Trophoblast cell (in vitro differentiated cells and primary cell): ENCODE measurements around the gene PLIN4.

Source experiments
- DNase-seq, 2 donors: peaks; one replicate each; pipeline ENCODE4 v3.0.0-alpha.2; 2016
- H2AFZ ChIP-seq: 2 replicates; pipeline ENCODE4 v1.6.1; 2013; ENCODE audit warnings: low read length, moderate library complexity, mild to moderate bottlenecking; ENCODE audit not compliant: insufficient read depth, poor library complexity
- H2AK5ac ChIP-seq: 2 replicates; pipeline ENCODE4 v1.6.1; 2013; ENCODE audit warnings: mild to moderate bottlenecking, low read length
- H2BK120ac ChIP-seq: 2 replicates; pipeline ENCODE4 v1.6.1; 2013; ENCODE audit warnings: low read length, mild to moderate bottlenecking, moderate library complexity; ENCODE audit not compliant: insufficient read depth, poor library complexity
- H2BK12ac ChIP-seq: 2 replicates; pipeline ENCODE4 v1.6.1; 2013; ENCODE audit warnings: mild to moderate bottlenecking, low read length, moderate library complexity
- H2BK5ac ChIP-seq: 2 replicates; pipeline ENCODE4 v1.6.1; 2013; ENCODE audit warnings: low read length, low read depth, moderate library complexity, mild to moderate bottlenecking; ENCODE audit not compliant: poor library complexity
- H3K14ac ChIP-seq: 2 replicates; pipeline ENCODE4 v1.6.1; 2013; ENCODE audit warnings: mild to moderate bottlenecking, low read length
- H3K18ac ChIP-seq: 2 replicates; pipeline ENCODE4 v1.6.1; 2013; ENCODE audit warnings: mild to moderate bottlenecking, low read length
- H3K23ac ChIP-seq: 2 replicates; pipeline ENCODE4 v1.6.1; 2013; ENCODE audit warnings: low read length
- H3K27ac ChIP-seq: 2 replicates; pipeline ENCODE4 v1.5.1; 2013; ENCODE audit warnings: low read depth, mild to moderate bottlenecking, inconsistent platforms, low read length, moderate library complexity
- H3K27me3 ChIP-seq: 2 replicates; pipeline ENCODE4 v1.6.1; 2013; ENCODE audit warnings: inconsistent platforms, mild to moderate bottlenecking, low read length, moderate library complexity; ENCODE audit not compliant: insufficient read depth
- H3K36me3 ChIP-seq, 2 experiments: 1 replicate in 1 of 2; 2 replicates in 1 of 2; pipeline ENCODE4 v1.6.1; 2013; ENCODE audit warnings: low read length in 2 of 2, mild to moderate bottlenecking in 2 of 2, moderate library complexity in 1 of 2; ENCODE audit not compliant: insufficient read depth in 2 of 2, control insufficient read depth in 1 of 2
- H3K4ac ChIP-seq: 2 replicates; pipeline ENCODE4 v1.6.1; 2013; ENCODE audit warnings: low read depth, mild to moderate bottlenecking, low read length, moderate library complexity
- H3K4me1 ChIP-seq, 2 experiments: 1 replicate in 1 of 2; 2 replicates in 1 of 2; pipeline ENCODE4 v1.6.1; 2013; ENCODE audit warnings: low read length in 2 of 2, mild to moderate bottlenecking in 2 of 2, moderate library complexity in 1 of 2; ENCODE audit not compliant: insufficient read depth in 2 of 2, control insufficient read depth in 1 of 2
- H3K4me2 ChIP-seq: 2 replicates; pipeline ENCODE4 v1.6.1; 2013; ENCODE audit warnings: inconsistent platforms, mild to moderate bottlenecking, low read length, moderate library complexity
- H3K4me3 ChIP-seq: 2 replicates; pipeline ENCODE4 v1.5.1; 2013; ENCODE audit warnings: mild to moderate bottlenecking, low read depth, low read length, inconsistent platforms
- H3K79me1 ChIP-seq: one replicate; pipeline ENCODE4 v1.6.1; 2013; ENCODE audit warnings: low read length
- H3K79me2 ChIP-seq: 2 replicates; pipeline ENCODE4 v1.6.1; 2013; ENCODE audit warnings: low read length, mild to moderate bottlenecking; ENCODE audit not compliant: control insufficient read depth, insufficient read depth, poor library complexity
- H3K9ac ChIP-seq: 2 replicates; pipeline ENCODE4 v1.6.1; 2013; ENCODE audit warnings: mild to moderate bottlenecking, low read length
- H3K9me3 ChIP-seq: 2 replicates; pipeline ENCODE4 v1.6.1; 2013; ENCODE audit warnings: low read depth, mild to moderate bottlenecking, control low read depth, inconsistent platforms, low read length; ENCODE audit not compliant: insufficient read depth
- H4K12ac ChIP-seq: 2 replicates; pipeline ENCODE4 v1.6.1; 2013; ENCODE audit warnings: low read depth, mild to moderate bottlenecking, low read length, moderate library complexity
- H4K8ac ChIP-seq: 2 replicates; pipeline ENCODE4 v1.6.1; 2013; ENCODE audit warnings: low read depth, mild to moderate bottlenecking, low read length, moderate library complexity
- H4K91ac ChIP-seq: one replicate; pipeline ENCODE4 v1.6.1; 2013; ENCODE audit warnings: low read depth, mild to moderate bottlenecking, low read length, moderate library complexity
- WGBS: extraction: QIAGEN DNeasy Blood & Tissue Kit; methylation state at CpG from one replicate; pipeline ENCODE4 v1.1.7; 2013; ENCODE audit warnings: missing lambda C conversion rate; ENCODE audit not compliant: insufficient read length, insufficient coverage; ENCODE audit errors: extremely low coverage; 5-methylcytosine and 5-hydroxymethylcytosine counted together

The PLIN4 gene

GRCh38 chr19:4499318-4499717, 19.0 kb downstream of the PLIN4 start:
- Histone ChIP-seq H4K12ac (no peak overlapping the region), H2BK12ac (no peak overlapping the region), H3K27me3 (no peaks in the 10 kb centered on the region), H3K79me1 (no peaks in the 10 kb centered on the region), H2AK5ac (no peak overlapping the region), H3K4ac (no peak overlapping the region), H4K8ac (no peak overlapping the region), H3K9ac (no peak overlapping the region), H3K4me2 (no peak overlapping the region), H3K14ac (no peak overlapping the region), H3K36me3 (peaks cover 74 to 87% of the 10 kb centered on the region in 2 experiments), H2AFZ (no peak overlapping the region), H3K4me1 (no peaks in the 10 kb centered on the region), H3K18ac (no peak overlapping the region), H2BK5ac (no peak overlapping the region), H3K4me3 (no peak overlapping the region), H2BK120ac (no peak overlapping the region), H3K9me3 (no peaks in the 10 kb centered on the region), H4K91ac (no peak overlapping the region), H3K79me2 (no peaks in the 10 kb centered on the region), H3K23ac (no peak overlapping the region), H3K27ac (no peak overlapping the region)
- no peak for DNase-seq
- WGBS = no CpG with 5 or more reads among the region's 23 CpGs

- no peak overlapping the region for H2BK12ac ChIP-seq
- H3K9ac ChIP-seq = no peak overlapping the region
- H2AK5ac ChIP-seq = no peak overlapping the region
- H4K91ac ChIP-seq = no peak overlapping the region
- H3K4ac ChIP-seq = no peak overlapping the region
- no peak overlapping the region for H3K14ac ChIP-seq
- H3K4me1 ChIP-seq = no peaks in the 10 kb centered on the region
- H4K12ac ChIP-seq = no peak overlapping the region
- no peak overlapping the region for H3K27ac ChIP-seq
- H4K8ac ChIP-seq = no peak overlapping the region
- H3K36me3 ChIP-seq = peaks cover 79 to 90% of the 10 kb centered on the region in 2 experiments
- no peak overlapping the region for H3K4me3 ChIP-seq
- WGBS = no CpG with 5 or more reads among the region's 12 CpGs
- no peaks in the 10 kb centered on the region for H3K27me3 ChIP-seq
- no peak overlapping the region for H2BK5ac ChIP-seq
- no peak overlapping the region for H3K23ac ChIP-seq
- no peaks in the 10 kb centered on the region for H3K79me2 ChIP-seq
- DNase-seq = no peak
- H3K4me2 ChIP-seq = no peak overlapping the region
- no peak overlapping the region for H2AFZ ChIP-seq
- H3K79me1 ChIP-seq = no peaks in the 10 kb centered on the region
- no peak overlapping the region for H2BK120ac ChIP-seq
- H3K18ac ChIP-seq = no peak overlapping the region
- H3K9me3 ChIP-seq = no peaks in the 10 kb centered on the region
Measured at GRCh38 chr19:4498694-4499093, 19.6 kb downstream of the PLIN4 start.

- Histone ChIP-seq H3K23ac (no peak overlapping the region), H4K91ac (no peak overlapping the region), H3K79me2 (no peaks in the 10 kb centered on the region), H3K9me3 (peaks cover 3% of the 10 kb centered on the region), H4K12ac (no peak overlapping the region), H2BK5ac (no peak overlapping the region), H2BK12ac (no peak overlapping the region), H3K14ac (no peak overlapping the region), H3K9ac (no peak overlapping the region), H4K8ac (no peak overlapping the region), H3K4me3 (no peak overlapping the region), H3K4ac (no peak overlapping the region), H2BK120ac (no peak overlapping the region), H3K27me3 (no peaks in the 10 kb centered on the region), H3K4me2 (no peak overlapping the region), H2AK5ac (no peak overlapping the region), H3K27ac (no peak overlapping the region), H3K79me1 (no peaks in the 10 kb centered on the region), H3K4me1 (no peaks in the 10 kb centered on the region), H2AFZ (no peak overlapping the region), H3K18ac (no peak overlapping the region), H3K36me3 (peaks cover 81 to 90% of the 10 kb centered on the region in 2 experiments)
- WGBS = no CpG with 5 or more reads among the region's 25 CpGs
- no peak for DNase-seq
Measured at GRCh38 chr19:4497770-4498389, 20.4 kb downstream of the PLIN4 start.

- H2AFZ ChIP-seq = no peak overlapping the region
- H4K8ac ChIP-seq = no peak overlapping the region
- WGBS = no CpG with 5 or more reads among the region's 18 CpGs
- no peak overlapping the region for H3K23ac ChIP-seq
- H3K18ac ChIP-seq = no peak overlapping the region
- H3K27me3 ChIP-seq = no peaks in the 10 kb centered on the region
- H3K79me1 ChIP-seq = no peaks in the 10 kb centered on the region
- H3K36me3 ChIP-seq = peaks cover 78 to 90% of the 10 kb centered on the region in 2 experiments
- H2BK12ac ChIP-seq = no peak overlapping the region
- peaks cover 10% of the 10 kb centered on the region for H3K9me3 ChIP-seq
- H3K27ac ChIP-seq = no peak overlapping the region
- H2BK120ac ChIP-seq = no peak overlapping the region
- DNase-seq = no peak
- H3K4ac ChIP-seq = no peak overlapping the region
- H4K12ac ChIP-seq = no peak overlapping the region
- no peaks in the 10 kb centered on the region for H3K79me2 ChIP-seq
- H3K4me2 ChIP-seq = no peak overlapping the region
- H3K4me1 ChIP-seq = no peaks in the 10 kb centered on the region
- no peak overlapping the region for H3K4me3 ChIP-seq
- H2BK5ac ChIP-seq = no peak overlapping the region
- H4K91ac ChIP-seq = no peak overlapping the region
- H3K14ac ChIP-seq = no peak overlapping the region
- no peak overlapping the region for H2AK5ac ChIP-seq
- no peak overlapping the region for H3K9ac ChIP-seq
Measured at GRCh38 chr19:4496304-4496703, 22.0 kb downstream of the PLIN4 start.
